Mucosa of descending colon (tissue), 3 donors: ENCODE results near the gene ZRANB1. TPM values are rescaled to one million over a fixed set of nuclear protein-coding genes. Genes with fewer than 3 reads are reported as not detected.
A peak's percentile ranks its signal among the peaks of the same experiment; 100 is the strongest.

Source experiments
- ATAC-seq: fragments of 200-7000 bp; cut with Tn5 transposase; one replicate; pipeline ENCODE4 v1.9.1; 2020; ENCODE audit warnings: mild to moderate bottlenecking, moderate library complexity
- DNase-seq, 3 donors: peaks; one replicate each; pipeline ENCODE4 v3.0.0-alpha.2; 2020
- H3K36me3 ChIP-seq: fragments of 200-600 bp; one replicate; pipeline ENCODE4 v1.8.0; 2021; ENCODE audit warnings: low read depth, mild to moderate bottlenecking
- H3K4me1 ChIP-seq: fragments of 200-600 bp; one replicate; pipeline ENCODE4 v1.8.0; 2021; ENCODE audit warnings: low read depth, mild to moderate bottlenecking
- H3K4me3 ChIP-seq: fragments of 200-600 bp; one replicate; pipeline ENCODE4 v1.8.0; 2021; ENCODE audit warnings: mild to moderate bottlenecking
- H3K9me3 ChIP-seq: fragments of 200-600 bp; one replicate; pipeline ENCODE4 v1.8.0; 2021; ENCODE audit warnings: mild to moderate bottlenecking
- intact Hi-C, 2 donors: fragments of 100-400 bp; cut with DNase I in 1 of 2; cut with micrococcal nuclease in 1 of 2; formaldehyde crosslinking; loops; one replicate each; pipeline versions ENCODE4 v1.11.0 to v1.11.1; 2022; cut with DNase I, micrococcal nuclease
- total RNA-seq, 3 donors: library from RNA; stranded (reverse); fragmentation: NEBNext Ultra II Directional in 2 of 3; extraction: Animal tissue kit (Norgen Biotek cat#: 25700) in 2 of 3; gene quantifications; one replicate each; pipeline versions ENCODE4 v1.2.1 to v1.2.4, GENCODE V29; 2021 to 2023
- TF ChIP-seq, protein P1 (sequence below): fragments of 200-600 bp; IDR thresholded peaks from one replicate; pipeline ENCODE4 v1.8.0; 2022; ENCODE audit warnings: antibody characterized with exemption, mild to moderate bottlenecking
- donor health status: DM: no; HTN: no; CAD: no; lungs with moderate emphysema.
- donor health status: DM: no; HTN: no; CAD: no.
- donor health status: DM: no; HTN: yes; CAD: no.

Gene ZRANB1
- total RNA-seq, 3 donors from 2014 or later = 9.9 to 31.4 (median 13.5) TPM

GRCh38 chr10:125014086-125014830, 72.3 kb downstream of the ZRANB1 start:
- intact Hi-C loops = no loop called here
- ATAC-seq (no peak), DNase-seq (peak in 2 of 3 donors; percentile 44 to 59)
- Histone ChIP-seq H3K9me3 (no peaks in the 10 kb centered on the region), H3K36me3 (no peaks in the 10 kb centered on the region), H3K4me3 (no peak overlapping the region), H3K4me1 (peaks cover 36% of the 10 kb centered on the region)
- TF ChIP-seq, protein P1, sequence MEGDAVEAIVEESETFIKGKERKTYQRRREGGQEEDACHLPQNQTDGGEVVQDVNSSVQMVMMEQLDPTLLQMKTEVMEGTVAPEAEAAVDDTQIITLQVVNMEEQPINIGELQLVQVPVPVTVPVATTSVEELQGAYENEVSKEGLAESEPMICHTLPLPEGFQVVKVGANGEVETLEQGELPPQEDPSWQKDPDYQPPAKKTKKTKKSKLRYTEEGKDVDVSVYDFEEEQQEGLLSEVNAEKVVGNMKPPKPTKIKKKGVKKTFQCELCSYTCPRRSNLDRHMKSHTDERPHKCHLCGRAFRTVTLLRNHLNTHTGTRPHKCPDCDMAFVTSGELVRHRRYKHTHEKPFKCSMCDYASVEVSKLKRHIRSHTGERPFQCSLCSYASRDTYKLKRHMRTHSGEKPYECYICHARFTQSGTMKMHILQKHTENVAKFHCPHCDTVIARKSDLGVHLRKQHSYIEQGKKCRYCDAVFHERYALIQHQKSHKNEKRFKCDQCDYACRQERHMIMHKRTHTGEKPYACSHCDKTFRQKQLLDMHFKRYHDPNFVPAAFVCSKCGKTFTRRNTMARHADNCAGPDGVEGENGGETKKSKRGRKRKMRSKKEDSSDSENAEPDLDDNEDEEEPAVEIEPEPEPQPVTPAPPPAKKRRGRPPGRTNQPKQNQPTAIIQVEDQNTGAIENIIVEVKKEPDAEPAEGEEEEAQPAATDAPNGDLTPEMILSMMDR = no peak

DNA sequence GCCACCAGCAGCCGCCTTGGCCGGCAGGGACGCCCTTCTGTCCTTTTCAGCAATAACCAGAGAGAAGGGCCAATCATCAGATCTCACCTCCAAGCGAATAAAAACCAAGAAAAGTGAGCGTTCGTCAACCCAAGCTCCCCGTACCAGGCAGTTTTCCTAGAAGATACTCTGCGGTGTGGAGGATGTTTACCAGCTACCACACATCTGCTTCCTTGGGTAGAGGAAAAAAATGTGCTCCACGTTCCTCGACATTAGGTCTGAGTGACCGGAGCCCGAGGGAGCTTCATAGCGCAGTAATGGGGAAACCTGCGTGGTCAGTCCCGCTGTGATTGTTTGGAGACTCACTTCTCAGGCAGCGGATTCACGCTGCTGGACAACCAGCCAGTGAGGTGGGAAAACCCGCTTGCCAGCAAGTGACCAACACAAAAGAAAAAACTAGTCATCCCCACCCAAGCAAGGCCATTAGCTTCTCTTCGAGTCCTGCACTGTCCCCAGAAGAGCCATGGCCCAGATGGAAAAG, 73.0 kb downstream of the ZRANB1 start:
- H3K4me1 ChIP-seq = peaks cover 30% of the 10 kb centered on the region
- ATAC-seq (no peak), DNase-seq (peak in 1 of 3 donors; percentile 20)
- TF ChIP-seq, protein P1 = no peak
- intact Hi-C loops = no loop called here
- H3K9me3 ChIP-seq = no peaks in the 10 kb centered on the region
- no peak overlapping the region for H3K4me3 ChIP-seq
- no peaks in the 10 kb centered on the region for H3K36me3 ChIP-seq

- Histone ChIP-seq H3K36me3 (no peaks in the 10 kb centered on the region), H3K9me3 (no peaks in the 10 kb centered on the region), H3K4me3 (no peak overlapping the region), H3K4me1 (peaks cover 27% of the 10 kb centered on the region)
- intact Hi-C loops = no loop called here
- DNase-seq = peak in 2 of 3 donors; percentile 36 to 59
- TF ChIP-seq, protein P1 = no peak
- ATAC-seq = no peak
Measured at GRCh38 chr10:125015356-125015944, 73.5 kb downstream of the ZRANB1 start.

DNA sequence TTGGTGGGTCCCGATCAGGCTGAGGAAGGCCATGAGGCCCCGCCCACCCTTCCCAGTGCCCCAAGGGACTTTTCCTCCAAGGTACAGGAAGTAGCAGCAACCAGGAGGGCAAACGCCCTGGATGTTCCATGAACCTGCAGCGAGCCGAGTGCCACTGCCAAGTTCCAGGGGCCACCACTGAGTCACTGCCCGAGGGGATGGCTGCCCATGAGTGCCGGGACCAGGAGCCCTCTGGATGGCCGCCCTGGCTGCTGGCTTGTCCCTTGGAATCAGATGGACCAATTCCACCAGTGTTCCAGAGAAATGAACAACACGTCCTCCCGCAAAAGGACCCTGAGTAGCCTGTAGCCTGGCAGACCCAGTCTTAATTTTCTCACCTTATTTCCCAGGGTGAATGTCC, 74.2 kb downstream of the ZRANB1 start:
- intact Hi-C loops = no loop called here
- H3K4me1 ChIP-seq = peaks cover 22% of the 10 kb centered on the region
- no peak for ATAC-seq

DNA sequence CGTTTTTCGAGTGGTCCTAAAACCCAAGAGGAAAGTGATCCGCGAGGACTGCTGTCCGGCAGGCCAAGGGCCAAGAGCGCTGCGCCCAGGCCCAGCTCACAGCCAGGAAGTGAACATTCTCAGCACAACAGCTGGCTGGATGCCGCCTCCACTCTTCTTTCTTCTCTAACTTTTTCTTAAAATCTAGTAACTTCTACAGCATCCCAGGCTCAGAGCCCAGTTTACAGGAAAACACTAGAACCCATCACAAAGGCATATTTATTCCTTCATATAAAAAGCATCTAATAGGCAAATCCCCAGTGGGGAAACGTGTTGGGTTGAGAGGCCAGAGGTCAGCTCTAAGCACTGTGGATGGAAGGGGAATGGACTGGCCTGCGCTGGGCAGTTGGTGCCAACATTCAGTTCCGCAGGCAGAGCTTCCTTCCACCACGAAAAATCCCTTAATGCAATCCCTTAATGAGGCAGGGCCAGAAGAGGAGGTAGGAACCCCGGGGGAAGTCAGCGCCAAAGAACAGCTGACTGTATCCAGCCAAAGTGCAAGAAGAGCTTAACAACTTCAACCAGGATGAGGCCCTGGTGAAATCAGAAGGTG, 74.8 kb downstream of the ZRANB1 start:
- ATAC-seq = no peak
- Histone ChIP-seq H3K36me3 (no peaks in the 10 kb centered on the region), H3K4me3 (no peak overlapping the region), H3K4me1 (peaks cover 22% of the 10 kb centered on the region), H3K9me3 (no peaks in the 10 kb centered on the region)
- intact Hi-C loops = no loop called here
- DNase-seq = peak; percentile 41 to 62 (median 49)
- TF ChIP-seq, protein P1 = no peak

More for the DNA sequence above, 74.2 kb downstream of the ZRANB1 start:
- Histone ChIP-seq H3K4me3 (no peak overlapping the region), H3K9me3 (no peaks in the 10 kb centered on the region), H3K36me3 (no peaks in the 10 kb centered on the region)
- TF ChIP-seq, protein P1 = no peak
- peak in 2 of 3 donors; percentile 35 to 66 for DNase-seq
